ENCODE measurements around the gene PCDHGA5. TPM values are rescaled to one million over a fixed set of nuclear protein-coding genes. Genes with fewer than 3 reads are reported as not detected.
"Not testable (repeated sequence)": the region's sequence is repeated elsewhere in the genome, so short reads cannot be mapped to it uniquely, and the experiment has no call there.

Gene PCDHGA5
- total RNA-seq (0.03 and 0.20 TPM in 2 replicates), polyA plus RNA-seq (not detected in 2 replicates)

GRCh38 chr5:141363952-141364660 is at the start of gene PCDHGA5:
Gene PCDHGA5 (plus strand): TSS chr5:141364162. CDS start chr5:141364331, 169 bp downstream.
- Histone ChIP-seq H2AFZ (no peak within 1 kb of the TSS), H3K27ac (no peak within 1 kb of the TSS), H3K9me3 (ENCODE audit: low read depth) (peaks cover 5% of the 10 kb centered on the region), H4K20me1 (ENCODE audit: insufficient read depth, poor library complexity, severe bottlenecking) (no peaks in the 10 kb centered on the region), H3K27me3 (no peaks in the 10 kb centered on the region), H3K9me2 (replicated peaks; ENCODE audit: insufficient read depth) (no peaks in the 10 kb centered on the region), H3K4me3 (no peak within 1 kb of the TSS), H3K4me1 (ENCODE audit: insufficient read depth) (no peaks in the 10 kb centered on the region), H3K4me2 (no peak within 1 kb of the TSS), H3K79me2 (no peaks in the 10 kb centered on the region), H3K36me3 (replicated peaks; ENCODE audit: insufficient read depth, low read depth) (no peaks in the 10 kb centered on the region)
- TF ChIP-seq EZH2 (IDR thresholded peaks at IDR 0.05; ENCODE audit: borderline replicate concordance) (no peak), EZH2phosphoT487 (IDR thresholded peaks at IDR 0.05; ENCODE audit: low read depth, severe bottlenecking, unreplicated experiment) (no peak)
- TF ChIP-seq, protein P1, sequence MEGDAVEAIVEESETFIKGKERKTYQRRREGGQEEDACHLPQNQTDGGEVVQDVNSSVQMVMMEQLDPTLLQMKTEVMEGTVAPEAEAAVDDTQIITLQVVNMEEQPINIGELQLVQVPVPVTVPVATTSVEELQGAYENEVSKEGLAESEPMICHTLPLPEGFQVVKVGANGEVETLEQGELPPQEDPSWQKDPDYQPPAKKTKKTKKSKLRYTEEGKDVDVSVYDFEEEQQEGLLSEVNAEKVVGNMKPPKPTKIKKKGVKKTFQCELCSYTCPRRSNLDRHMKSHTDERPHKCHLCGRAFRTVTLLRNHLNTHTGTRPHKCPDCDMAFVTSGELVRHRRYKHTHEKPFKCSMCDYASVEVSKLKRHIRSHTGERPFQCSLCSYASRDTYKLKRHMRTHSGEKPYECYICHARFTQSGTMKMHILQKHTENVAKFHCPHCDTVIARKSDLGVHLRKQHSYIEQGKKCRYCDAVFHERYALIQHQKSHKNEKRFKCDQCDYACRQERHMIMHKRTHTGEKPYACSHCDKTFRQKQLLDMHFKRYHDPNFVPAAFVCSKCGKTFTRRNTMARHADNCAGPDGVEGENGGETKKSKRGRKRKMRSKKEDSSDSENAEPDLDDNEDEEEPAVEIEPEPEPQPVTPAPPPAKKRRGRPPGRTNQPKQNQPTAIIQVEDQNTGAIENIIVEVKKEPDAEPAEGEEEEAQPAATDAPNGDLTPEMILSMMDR (IDR thresholded peaks at IDR 0.05; ENCODE audit: poor library complexity): no peak
- 96% methylated on average over 32 of the region's 34 CpGs for WGBS (ENCODE audit: low lambda C conversion rate, missing lambda C conversion rate)
- DNase-seq (ENCODE audit: low spot score): no peak

DNA sequence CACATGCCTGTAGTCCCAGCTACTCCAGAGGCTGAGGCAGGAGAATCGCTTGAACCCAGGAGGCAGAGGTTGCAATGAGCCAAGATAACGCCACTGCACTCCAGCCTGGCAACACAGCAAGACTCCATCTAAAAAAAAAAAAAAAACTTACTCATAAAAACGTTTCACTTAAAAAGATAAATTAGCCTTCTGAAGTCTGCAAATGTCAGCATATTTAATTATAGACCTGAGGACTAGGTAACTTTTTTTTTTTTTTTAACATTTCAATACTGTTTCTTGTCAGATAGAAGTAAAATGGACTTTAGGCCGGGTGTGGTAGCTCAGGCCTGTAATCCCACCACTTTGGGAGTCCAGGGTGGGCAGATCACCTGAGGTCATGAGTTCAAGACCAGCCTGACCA is 47.0 kb upstream of the PCDHGA5 start:
- peaks cover 59% of the 10 kb centered on the region for H3K79me2 ChIP-seq
- H3K9me3 ChIP-seq (ENCODE audit: low read depth): peaks cover 80% of the 10 kb centered on the region
- H4K20me1 ChIP-seq (ENCODE audit: insufficient read depth, poor library complexity, severe bottlenecking); H3K4me3 ChIP-seq; H3K27ac ChIP-seq; H3K4me2 ChIP-seq; H2AFZ ChIP-seq; H3K4me1 ChIP-seq (ENCODE audit: insufficient read depth); H3K9me2 ChIP-seq (replicated peaks; ENCODE audit: insufficient read depth); H3K27me3 ChIP-seq; DNase-seq (ENCODE audit: low spot score): not testable (repeated sequence)
- WGBS (ENCODE audit: low lambda C conversion rate, missing lambda C conversion rate): 96% methylated on average over 4 of the region's 4 CpGs
- H3K36me3 ChIP-seq (replicated peaks; ENCODE audit: insufficient read depth, low read depth): peaks cover 20% of the 10 kb centered on the region

- Histone ChIP-seq H3K27me3 (no peaks in the 10 kb centered on the region), H3K27ac (no peak overlapping the region), H2AFZ (no peak overlapping the region), H3K4me2 (peak overlapping the region; percentile 71), H3K79me2 (peaks cover 49% of the 10 kb centered on the region), H3K9me3 (ENCODE audit: low read depth) (peaks cover 63% of the 10 kb centered on the region), H3K4me3 (peak overlapping the region; percentile 56), H3K9me2 (replicated peaks; ENCODE audit: insufficient read depth) (no peaks in the 10 kb centered on the region), H4K20me1 (ENCODE audit: insufficient read depth, poor library complexity, severe bottlenecking) (no peaks in the 10 kb centered on the region), H3K36me3 (replicated peaks; ENCODE audit: insufficient read depth, low read depth) (peaks cover 20% of the 10 kb centered on the region), H3K4me1 (ENCODE audit: insufficient read depth) (no peaks in the 10 kb centered on the region)
- DNase-seq (ENCODE audit: low spot score): no peak
- TF ChIP-seq, protein P1 (IDR thresholded peaks at IDR 0.05; ENCODE audit: poor library complexity): no peak
- TF ChIP-seq EZH2 (IDR thresholded peaks at IDR 0.05; ENCODE audit: borderline replicate concordance): no peak
- no peak for TF ChIP-seq EZH2phosphoT487 (IDR thresholded peaks at IDR 0.05; ENCODE audit: low read depth, severe bottlenecking, unreplicated experiment)
- WGBS (ENCODE audit: low lambda C conversion rate, missing lambda C conversion rate): 100% methylated on average over 6 of the region's 6 CpGs
Observed at GRCh38 chr5:141319202-141319601, 44.8 kb upstream of the PCDHGA5 start.

GRCh38 chr5:141319699-141320098 is 44.3 kb upstream of the PCDHGA5 start:
- WGBS (ENCODE audit: low lambda C conversion rate, missing lambda C conversion rate): 80% methylated on average over 5 of the region's 5 CpGs
- Histone ChIP-seq H3K36me3 (replicated peaks; ENCODE audit: insufficient read depth, low read depth) (peaks cover 20% of the 10 kb centered on the region), H3K4me2 (peak overlapping the region; percentile 71), H3K9me2 (replicated peaks; ENCODE audit: insufficient read depth) (no peaks in the 10 kb centered on the region), H3K79me2 (peaks cover 48% of the 10 kb centered on the region), H3K9me3 (ENCODE audit: low read depth) (peaks cover 62% of the 10 kb centered on the region), H4K20me1 (ENCODE audit: insufficient read depth, poor library complexity, severe bottlenecking) (no peaks in the 10 kb centered on the region), H3K27me3 (no peaks in the 10 kb centered on the region), H2AFZ (no peak overlapping the region), H3K27ac (peak overlapping the region; percentile 99), H3K4me3 (peak overlapping the region; percentile 56), H3K4me1 (ENCODE audit: insufficient read depth) (no peaks in the 10 kb centered on the region)
- DNase-seq (ENCODE audit: low spot score): no peak
- TF ChIP-seq, protein P1 (IDR thresholded peaks at IDR 0.05; ENCODE audit: poor library complexity): no peak
- no peak for TF ChIP-seq EZH2phosphoT487 (IDR thresholded peaks at IDR 0.05; ENCODE audit: low read depth, severe bottlenecking, unreplicated experiment)
- TF ChIP-seq EZH2 (IDR thresholded peaks at IDR 0.05; ENCODE audit: borderline replicate concordance): no peak

All from hepatocyte (in vitro differentiated cells).